SK-N-SH (cell line): ENCODE measurements around the gene PLCG2. TPM values are rescaled to one million over a fixed set of nuclear protein-coding genes. Genes with fewer than 3 reads are reported as not detected.

Experiments
- CTCF ChIA-PET: fragments of 300-600, 350-600 bp; formaldehyde crosslinking; extraction: SDS; loops from one replicate; lab custom pipeline; 2021; lab: Yijun Ruan, JAX
- POLR2A ChIA-PET: fragments of 350-600 bp; sonication (Branson Sonifier 250); formaldehyde crosslinking; extraction: SDS; loops from one replicate; lab custom pipeline; 2020; ENCODE audit warnings: antibody characterized with exemption, inconsistent platforms; lab: Yijun Ruan, JAX
- DNase-seq: peaks from one replicate; pipeline ENCODE4 v3.0.0; 2012
- H2AFZ ChIP-seq: fragments of 200-600 bp; sonication (generic); 2 replicates; pipeline ENCODE4 v1.8.1; 2016; ENCODE audit warnings: antibody characterized with exemption, mild to moderate bottlenecking, low read depth
- H3F3A ChIP-seq: fragments of 200-600 bp; sonication (generic); replicated peaks from 2 replicates; pipeline ENCODE3; 2016; ENCODE audit warnings: antibody characterized with exemption, mild to moderate bottlenecking; ENCODE audit not compliant: insufficient read depth
- H3K27ac ChIP-seq, 2 experiments: fragments of 200-500 bp in 1 of 2; fragments of 200-600 bp in 1 of 2; sonication (Bioruptor generic) in 1 of 2; sonication (generic), shearing (Covaris generic) in 1 of 2; 2 replicates each; pipeline versions ENCODE4 v1.5.1 to v1.6.1; 2014 to 2016; ENCODE audit warnings: low read depth in 2 of 2, inconsistent platforms in 1 of 2, low read length in 1 of 2, mild to moderate bottlenecking in 1 of 2, mixed read lengths in 1 of 2
- H3K27me3 ChIP-seq: fragments of 200-600 bp; sonication (generic), shearing (Covaris generic); 2 replicates; pipeline ENCODE4 v1.6.1; 2016; ENCODE audit warnings: mixed run types; ENCODE audit not compliant: insufficient read depth
- H3K36me3 ChIP-seq, 2 experiments: fragments of 200-500 bp in 1 of 2; fragments of 200-600 bp in 1 of 2; sonication (Bioruptor generic) in 1 of 2; sonication (generic) in 1 of 2; replicated peaks in 1 of 2; 2 replicates each; pipeline versions ENCODE3 to v1.5.1; 2014 to 2016; ENCODE audit warnings: low read length in 1 of 2, mild to moderate bottlenecking in 1 of 2; ENCODE audit not compliant: insufficient read depth in 2 of 2, control insufficient read depth in 1 of 2
- H3K4me1 ChIP-seq, 2 experiments: fragments of 200-500 bp in 1 of 2; fragments of 200-600 bp in 1 of 2; sonication (Bioruptor generic) in 1 of 2; sonication (generic), shearing (Covaris generic) in 1 of 2; 2 replicates each; pipeline versions ENCODE4 v1.5.1 to v1.6.1; 2014 to 2016; ENCODE audit warnings: low read depth in 1 of 2, low read length in 1 of 2, mixed run types in 1 of 2; ENCODE audit not compliant: insufficient read depth in 2 of 2, control insufficient read depth in 1 of 2
- H3K4me2 ChIP-seq: fragments of 200-600 bp; sonication (generic), shearing (Covaris generic); 2 replicates; pipeline ENCODE4 v1.6.1; 2017; ENCODE audit warnings: mixed run types
- H3K4me3 ChIP-seq, 2 experiments: fragments of 200-500 bp in 1 of 2; fragments of 200-600 bp in 1 of 2; sonication (Bioruptor generic) in 1 of 2; sonication (generic), shearing (Covaris generic) in 1 of 2; 2 replicates each; pipeline versions ENCODE4 v1.5.1 to v1.8.1; 2014 to 2016; ENCODE audit warnings: low read depth in 2 of 2, inconsistent platforms in 1 of 2, low read length in 1 of 2, mild to moderate bottlenecking in 1 of 2, mixed read lengths in 1 of 2, moderate library complexity in 1 of 2
- H3K79me2 ChIP-seq: fragments of 200-600 bp; sonication (generic); 2 replicates; pipeline ENCODE4 v1.8.1; 2017; ENCODE audit warnings: mild to moderate bottlenecking; ENCODE audit not compliant: insufficient read depth
- H3K9ac ChIP-seq: fragments of 200-600 bp; sonication (generic); 2 replicates; pipeline ENCODE4 v1.6.1; 2017; ENCODE audit warnings: mixed run types
- H3K9me2 ChIP-seq: fragments of 200-600 bp; sonication (generic); 2 replicates; pipeline ENCODE4 v1.6.1; 2017; ENCODE audit warnings: mixed run types
- H3K9me3 ChIP-seq: fragments of 200-600 bp; sonication (generic); 2 replicates; pipeline ENCODE4 v1.6.1; 2017; ENCODE audit warnings: mixed run types, mild to moderate bottlenecking, moderate library complexity
- H4K20me1 ChIP-seq: fragments of 200-600 bp; sonication (generic); 2 replicates; pipeline ENCODE4 v1.6.1; 2017; ENCODE audit warnings: mild to moderate bottlenecking, mixed run types; ENCODE audit not compliant: insufficient read depth
- ELF1 ChIP-seq: IDR thresholded peaks from 2 replicates; pipeline ENCODE4 v1.4.0; 2012
- EP300 ChIP-seq, 2 experiments: IDR thresholded peaks; 2 replicates each; pipeline versions ENCODE4 v1.4.0 to v1.6.1; 2012; ENCODE audit warnings: borderline replicate concordance in 1 of 2, low read depth in 1 of 2, low read length in 1 of 2
- EZH2phosphoT487 ChIP-seq: fragments of 200-600 bp; sonication (generic); IDR thresholded peaks from 2 replicates; pipeline ENCODE4 v1.6.1; 2017; ENCODE audit warnings: low read depth, mixed run types, mild to moderate bottlenecking, antibody characterized with exemption, moderate library complexity, borderline replicate concordance
- FOSL2 ChIP-seq: IDR thresholded peaks from 2 replicates; pipeline ENCODE4 v1.4.0; 2012; ENCODE audit warnings: low read depth, mild to moderate bottlenecking, moderate library complexity, borderline replicate concordance
- FOXJ3 ChIP-seq: sonication (generic); formaldehyde crosslinking; IDR thresholded peaks from 2 replicates; pipeline ENCODE4 v1.5.1; 2020; ENCODE audit warnings: mild to moderate bottlenecking, missing genetic modification reagents
- FOXM1 ChIP-seq: IDR thresholded peaks from 2 replicates; pipeline ENCODE4 v1.4.0; 2012; ENCODE audit warnings: low read depth, mild to moderate bottlenecking
- GATA2 ChIP-seq: sonication (generic); formaldehyde crosslinking; IDR thresholded peaks from 2 replicates; pipeline ENCODE4 v1.5.0; 2020; ENCODE audit warnings: mild to moderate bottlenecking, missing genetic modification reagents
- MEF2A ChIP-seq: IDR thresholded peaks from 2 replicates; pipeline ENCODE4 v1.4.0; 2012; ENCODE audit warnings: low read depth, borderline replicate concordance
- RAD21 ChIP-seq: IDR thresholded peaks from 2 replicates; pipeline ENCODE4 v1.6.1; 2012; ENCODE audit warnings: mild to moderate bottlenecking, low read length
- RCOR1 ChIP-seq: fragments of 150-350 bp; IDR thresholded peaks from 2 replicates; pipeline ENCODE4 v1.6.1; 2017; ENCODE audit warnings: antibody characterized with exemption, low read length
- SIN3A ChIP-seq: IDR thresholded peaks from 2 replicates; pipeline ENCODE4 v1.6.1; 2012; ENCODE audit warnings: low read depth, mild to moderate bottlenecking, low read length, moderate library complexity, borderline replicate concordance
- SMC3 ChIP-seq: IDR thresholded peaks from 2 replicates; pipeline ENCODE4 v1.6.1; 2012; ENCODE audit warnings: low read depth, low read length, improper control_type of control experiment
- TCF12 ChIP-seq: IDR thresholded peaks from 2 replicates; pipeline ENCODE4 v1.4.0; 2012
- TEAD4 ChIP-seq: IDR thresholded peaks from 2 replicates; pipeline ENCODE4 v1.4.0; 2012; ENCODE audit warnings: mild to moderate bottlenecking, borderline replicate concordance; ENCODE audit not compliant: insufficient read depth
- YY1 ChIP-seq: IDR thresholded peaks from 2 replicates; pipeline ENCODE4 v1.4.0; 2012; ENCODE audit warnings: low read depth, mild to moderate bottlenecking
- WGBS: methylation state at CpG from one replicate; pipeline ENCODE4 v1.1.6; 2017; ENCODE audit warnings: low lambda C conversion rate; 5-methylcytosine and 5-hydroxymethylcytosine counted together
- polyA plus RNA-seq, 3 experiments: library from polyadenylated mRNA; depleted of rRNA; stranded (reverse); fragments of >200 nt; gene quantifications; 2 replicates each; pipeline ENCODE4 v1.2.3, GENCODE V29; 2012
- TF ChIP-seq, protein P1 (sequence below): IDR thresholded peaks from 2 replicates; pipeline ENCODE4 v1.4.0; 2012; ENCODE audit warnings: low read depth, borderline replicate concordance
- TF ChIP-seq, protein P2 (sequence below): fragments of 150-350 bp; IDR thresholded peaks from 2 replicates; pipeline ENCODE4 v1.6.1; 2017; ENCODE audit warnings: antibody characterized with exemption, low read length, low read depth, borderline replicate concordance
- TF ChIP-seq, protein P3 (sequence below): IDR thresholded peaks from 2 replicates; pipeline ENCODE4 v1.4.0; 2012; ENCODE audit warnings: low read depth, borderline replicate concordance
- TF ChIP-seq, protein P4 (sequence below): fragments of 150-350 bp; IDR thresholded peaks from 2 replicates; pipeline ENCODE4 v1.6.1; 2016; ENCODE audit warnings: mild to moderate bottlenecking, low read depth, low read length

PLCG2 gene
- polyA plus RNA-seq, 1 of the 3 experiments (the other 2 are of a cell fraction), result 0.23 TPM

DNA sequence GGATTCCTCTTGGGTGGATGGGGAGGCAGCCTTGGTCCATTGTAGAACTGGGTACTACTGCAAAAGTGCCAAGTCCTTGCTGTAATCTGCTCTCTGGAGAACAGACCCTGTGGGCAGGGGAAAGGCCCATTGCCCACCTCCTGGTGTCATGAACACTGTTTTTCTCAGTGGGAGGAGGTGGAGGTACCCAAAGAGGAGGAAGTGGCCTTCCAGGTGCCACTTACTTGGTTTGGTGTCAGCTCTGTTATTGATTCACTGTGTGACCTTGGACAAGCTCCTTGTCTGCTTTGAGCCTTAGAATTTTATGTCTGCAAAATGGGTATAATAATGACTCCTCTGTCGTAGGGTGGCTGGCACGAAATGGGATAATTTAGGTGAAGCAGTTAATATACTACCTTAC, 55.8 kb downstream of the PLCG2 start:
- H3F3A ChIP-seq, result no peaks in the 10 kb centered on the region
- POLR2A ChIA-PET, result no interaction called here
- H3K9me2 ChIP-seq, result no peaks in the 10 kb centered on the region
- no peak overlapping the region for H2AFZ ChIP-seq
- TF ChIP-seq ELF1 (no peak), TEAD4 (no peak), SMC3 (no peak), SIN3A (no peak), EZH2phosphoT487 (no peak), FOSL2 (no peak), MEF2A (no peak), RCOR1 (no peak), FOXM1 (no peak)
- TF ChIP-seq, protein P1, sequence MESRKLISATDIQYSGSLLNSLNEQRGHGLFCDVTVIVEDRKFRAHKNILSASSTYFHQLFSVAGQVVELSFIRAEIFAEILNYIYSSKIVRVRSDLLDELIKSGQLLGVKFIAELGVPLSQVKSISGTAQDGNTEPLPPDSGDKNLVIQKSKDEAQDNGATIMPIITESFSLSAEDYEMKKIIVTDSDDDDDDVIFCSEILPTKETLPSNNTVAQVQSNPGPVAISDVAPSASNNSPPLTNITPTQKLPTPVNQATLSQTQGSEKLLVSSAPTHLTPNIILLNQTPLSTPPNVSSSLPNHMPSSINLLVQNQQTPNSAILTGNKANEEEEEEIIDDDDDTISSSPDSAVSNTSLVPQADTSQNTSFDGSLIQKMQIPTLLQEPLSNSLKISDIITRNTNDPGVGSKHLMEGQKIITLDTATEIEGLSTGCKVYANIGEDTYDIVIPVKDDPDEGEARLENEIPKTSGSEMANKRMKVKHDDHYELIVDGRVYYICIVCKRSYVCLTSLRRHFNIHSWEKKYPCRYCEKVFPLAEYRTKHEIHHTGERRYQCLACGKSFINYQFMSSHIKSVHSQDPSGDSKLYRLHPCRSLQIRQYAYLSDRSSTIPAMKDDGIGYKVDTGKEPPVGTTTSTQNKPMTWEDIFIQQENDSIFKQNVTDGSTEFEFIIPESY, result no peak
- TF ChIP-seq, protein P2, sequence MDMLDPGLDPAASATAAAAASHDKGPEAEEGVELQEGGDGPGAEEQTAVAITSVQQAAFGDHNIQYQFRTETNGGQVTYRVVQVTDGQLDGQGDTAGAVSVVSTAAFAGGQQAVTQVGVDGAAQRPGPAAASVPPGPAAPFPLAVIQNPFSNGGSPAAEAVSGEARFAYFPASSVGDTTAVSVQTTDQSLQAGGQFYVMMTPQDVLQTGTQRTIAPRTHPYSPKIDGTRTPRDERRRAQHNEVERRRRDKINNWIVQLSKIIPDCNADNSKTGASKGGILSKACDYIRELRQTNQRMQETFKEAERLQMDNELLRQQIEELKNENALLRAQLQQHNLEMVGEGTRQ, result no peak
- TF ChIP-seq, protein P3, sequence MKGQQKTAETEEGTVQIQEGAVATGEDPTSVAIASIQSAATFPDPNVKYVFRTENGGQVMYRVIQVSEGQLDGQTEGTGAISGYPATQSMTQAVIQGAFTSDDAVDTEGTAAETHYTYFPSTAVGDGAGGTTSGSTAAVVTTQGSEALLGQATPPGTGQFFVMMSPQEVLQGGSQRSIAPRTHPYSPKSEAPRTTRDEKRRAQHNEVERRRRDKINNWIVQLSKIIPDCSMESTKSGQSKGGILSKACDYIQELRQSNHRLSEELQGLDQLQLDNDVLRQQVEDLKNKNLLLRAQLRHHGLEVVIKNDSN, result no peak
- TF ChIP-seq, all 33 proteins: peak for 0
- H3K9ac ChIP-seq, result no peak overlapping the region
- H3K4me2 ChIP-seq, result no peak overlapping the region
- no peaks in the 10 kb centered on the region for H3K79me2 ChIP-seq
- no peak overlapping the region for H3K4me3 ChIP-seq
- no peaks in the 10 kb centered on the region for H3K36me3 ChIP-seq
- H3K4me1 ChIP-seq, result no peaks in the 10 kb centered on the region
- no peaks in the 10 kb centered on the region for H3K9me3 ChIP-seq
- DNase-seq, result no peak
- H4K20me1 ChIP-seq, result no peaks in the 10 kb centered on the region
- WGBS, result 8% methylated on average over 2 of the region's 2 CpGs
- H3K27ac ChIP-seq, result no peak overlapping the region
- no peaks in the 10 kb centered on the region; the same call in none of the 2 replicates for H3K27me3 ChIP-seq
- CTCF ChIA-PET, result no interaction called here

DNA sequence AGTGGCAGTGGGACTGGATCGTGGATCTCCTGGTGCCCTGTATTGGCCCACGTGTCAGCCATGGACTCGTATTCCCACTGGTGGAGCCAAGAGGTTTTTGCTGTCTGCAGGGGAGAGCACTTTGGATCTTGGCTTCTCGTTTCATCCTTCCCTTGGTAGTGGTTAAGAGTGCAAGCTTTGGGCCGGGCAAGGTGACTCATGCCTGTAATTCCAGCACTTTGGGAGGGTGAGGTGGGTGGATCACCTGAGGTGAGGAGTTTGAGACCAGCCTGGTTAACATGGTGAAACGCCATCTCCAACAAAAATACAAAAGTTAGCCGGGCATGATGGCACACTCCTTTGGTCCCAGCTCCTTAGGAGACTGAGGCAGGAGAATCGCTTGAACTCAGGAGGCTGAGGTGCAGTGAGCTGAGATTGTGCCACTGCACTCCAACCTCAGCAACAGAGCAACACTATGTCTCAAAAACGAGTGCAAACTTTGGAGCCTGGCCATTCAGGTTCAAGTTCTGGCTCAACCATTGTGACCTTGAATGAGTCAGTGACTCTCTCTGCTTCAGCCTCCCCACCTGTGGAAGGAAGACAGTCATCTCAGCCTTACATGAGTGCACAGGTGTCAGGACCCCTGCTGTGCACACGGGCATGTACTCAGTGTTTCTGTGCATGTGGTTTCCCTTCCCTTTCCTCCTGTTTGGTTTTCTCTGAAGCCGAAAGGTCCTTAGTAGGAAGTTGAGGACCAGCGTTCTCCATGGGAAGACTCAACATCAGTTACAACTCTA, 57.4 kb downstream of the PLCG2 start:
- Histone ChIP-seq H3K36me3 (no peaks in the 10 kb centered on the region), H3K27ac (no peak overlapping the region), H3F3A (no peaks in the 10 kb centered on the region), H3K27me3 (no peaks in the 10 kb centered on the region; the same call in none of the 2 replicates), H3K9me3 (no peaks in the 10 kb centered on the region), H3K4me1 (no peaks in the 10 kb centered on the region), H3K79me2 (no peaks in the 10 kb centered on the region), H3K9me2 (no peaks in the 10 kb centered on the region), H2AFZ (no peak overlapping the region), H4K20me1 (no peaks in the 10 kb centered on the region), H3K4me2 (no peak overlapping the region), H3K9ac (no peak overlapping the region), H3K4me3 (no peak overlapping the region)
- no peak for DNase-seq
- CTCF ChIA-PET, result no interaction called here
- 23% methylated on average over 9 of the region's 12 CpGs for WGBS
- POLR2A ChIA-PET, result no interaction called here
- no peak for TF ChIP-seq YY1
- no peak for TF ChIP-seq EP300 (IDR thresholded peaks at IDR 0.05; ENCODE audit: borderline replicate concordance in 1 of 2, low read depth in 1 of 2, low read length in 1 of 2)
- TF ChIP-seq RAD21, result no peak
- TF ChIP-seq, protein P4, sequence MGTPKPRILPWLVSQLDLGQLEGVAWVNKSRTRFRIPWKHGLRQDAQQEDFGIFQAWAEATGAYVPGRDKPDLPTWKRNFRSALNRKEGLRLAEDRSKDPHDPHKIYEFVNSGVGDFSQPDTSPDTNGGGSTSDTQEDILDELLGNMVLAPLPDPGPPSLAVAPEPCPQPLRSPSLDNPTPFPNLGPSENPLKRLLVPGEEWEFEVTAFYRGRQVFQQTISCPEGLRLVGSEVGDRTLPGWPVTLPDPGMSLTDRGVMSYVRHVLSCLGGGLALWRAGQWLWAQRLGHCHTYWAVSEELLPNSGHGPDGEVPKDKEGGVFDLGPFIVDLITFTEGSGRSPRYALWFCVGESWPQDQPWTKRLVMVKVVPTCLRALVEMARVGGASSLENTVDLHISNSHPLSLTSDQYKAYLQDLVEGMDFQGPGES, result no peak
- no peak for TF ChIP-seq FOXJ3 (CRISPR knock-in tag)
- no peak for TF ChIP-seq GATA2 (CRISPR knock-in tag)
- TF ChIP-seq, protein P2, result no peak
- TF ChIP-seq, protein P1, result no peak
- TF ChIP-seq TCF12, result no peak
